HCT116 (cell line): Measurements from ENCODE around the gene DIRAS2.

Experiments used
- CTCF ChIP-seq, 3 experiments: fragments of 200-600 bp in 1 of 3; sonication (generic) in 1 of 3; IDR thresholded peaks in 2 of 3; conservative IDR thresholded peaks in 1 of 3; 2 replicates each; pipeline ENCODE4 v1.5.1; 2012 to 2017; ENCODE audit warnings: low read depth in 2 of 3, low read length in 2 of 3, antibody characterized with exemption in 1 of 3, borderline replicate concordance in 1 of 3, control low read depth in 1 of 3, mild to moderate bottlenecking in 1 of 3, mixed read lengths in 1 of 3, mixed run types in 1 of 3, moderate library complexity in 1 of 3; ENCODE audit not compliant: insufficient read depth in 1 of 3
- EZH2phosphoT487 ChIP-seq: fragments of 200-600 bp; IDR thresholded peaks from 2 replicates; pipeline ENCODE4 v1.6.1; 2018; ENCODE audit warnings: antibody characterized with exemption, borderline replicate concordance
- MAX ChIP-seq: IDR thresholded peaks from 2 replicates; pipeline ENCODE4 v1.6.1; 2012
- POLR2A ChIP-seq: IDR thresholded peaks from 2 replicates; pipeline ENCODE4 v1.7.0; 2011; ENCODE audit warnings: borderline replicate concordance; ENCODE audit not compliant: insufficient read depth, insufficient read length; ENCODE audit errors: extremely low read depth
- POLR2AphosphoS5 ChIP-seq: IDR thresholded peaks from 2 replicates; pipeline ENCODE4 v1.6.1; 2011; ENCODE audit warnings: mild to moderate bottlenecking, low read depth, low read length, moderate library complexity

GRCh38 chr9:90616806-90617205 is 25.8 kb downstream of the DIRAS2 start:
- TF ChIP-seq EZH2phosphoT487 (no peak), POLR2AphosphoS5 (no peak), CTCF (IDR thresholded peaks at IDR 0.05 in 2 of 3, conservative IDR thresholded peaks at IDR 0.05 in 1 of 3; ENCODE audit: borderline replicate concordance in 1 of 3, insufficient read depth in 1 of 3, low read depth in 2 of 3, low read length in 2 of 3) (no peak), MAX (no peak), POLR2A (no peak)
